ENCODE results near the gene RAB18. TPM values are rescaled to one million over a fixed set of nuclear protein-coding genes. Genes with fewer than 3 reads are reported as not detected.

RAB18 gene
- total and polyA plus RNA-seq, 2 of the 8 experiments (the other 6 are each of a cell fraction or from before 2014, with no cell fraction given), result 14.7 to 69.7 TPM

- TF ChIP-seq CTBP2 (IDR thresholded peaks at IDR 0.05; ENCODE audit: borderline replicate concordance, insufficient read depth, insufficient read length, low read length) (no peak), PHF8 (conservative IDR thresholded peaks at IDR 0.05; ENCODE audit: low read depth, low read length) (no peak), GABPA (IDR thresholded peaks at IDR 0.05; ENCODE audit: borderline replicate concordance, insufficient read depth, low read length) (no peak)
- no peak for FAIRE-seq
Observed at GRCh38 chr10:27454837-27455236, 49.3 kb upstream of the RAB18 start.

More at GRCh38 chr10:27454837-27455236, 49.3 kb upstream of the RAB18 start:
- Histone ChIP-seq H3K4ac (replicated peaks; ENCODE audit: insufficient read length, low read depth, low read length) (no peak overlapping the region), H3K79me1 (ENCODE audit: low read depth, low read length) (no peaks in the 10 kb centered on the region), H2BK5ac (ENCODE audit: low read depth, low read length) (no peak overlapping the region), H3K36me3 (ENCODE audit: control insufficient read depth in 2 of 4, insufficient read depth in 4 of 4, low read length in 3 of 4) (no peaks in the 10 kb centered on the region), H2AFZ (ENCODE audit: low read length) (no peak overlapping the region), H3K23ac (ENCODE audit: insufficient read length) (no peak overlapping the region), H3K4me1 (replicated peaks in 1 of 4; ENCODE audit: control insufficient read depth in 3 of 4, insufficient read depth in 4 of 4, low read length in 3 of 4) (no peaks in the 10 kb centered on the region), H2BK20ac (ENCODE audit: low read length) (no peak overlapping the region), H2BK12ac (ENCODE audit: low read depth, low read length) (no peak overlapping the region), H4K20me1 (replicated peaks in 1 of 2; ENCODE audit: control insufficient read depth in 1 of 2, insufficient read depth in 2 of 2, low read length in 2 of 2) (no peaks in the 10 kb centered on the region), H2BK120ac (replicated peaks; ENCODE audit: low read depth, low read length) (no peak overlapping the region), H3K79me2 (ENCODE audit: control insufficient read depth in 1 of 2, insufficient read depth in 2 of 2, low read length in 2 of 2) (no peaks in the 10 kb centered on the region), H3K18ac (ENCODE audit: extremely low read depth, low read length) (no peak overlapping the region), H2AK5ac (ENCODE audit: low read depth, low read length) (no peak overlapping the region), H3K27ac (ENCODE audit: low read depth, low read length) (no peak overlapping the region), H2BK15ac (ENCODE audit: low read length) (no peak overlapping the region), H3K4me2 (ENCODE audit: insufficient read depth in 1 of 2, low read depth in 2 of 2, low read length in 2 of 2) (no peak overlapping the region), H4K91ac (replicated peaks; ENCODE audit: insufficient read length, low read length) (no peak overlapping the region), H3K27me3 (replicated peaks in 1 of 4; ENCODE audit: control insufficient read depth in 3 of 4, extremely low read depth in 1 of 4, insufficient read depth in 3 of 4, low read length in 3 of 4) (no peaks in the 10 kb centered on the region), H4K5ac (ENCODE audit: insufficient read length, low read depth, low read length) (no peak overlapping the region), H3K9me3 (ENCODE audit: insufficient read depth in 2 of 2, low read depth in 1 of 2, low read length in 1 of 2) (no peaks in the 10 kb centered on the region), H4K8ac (ENCODE audit: extremely low read depth, insufficient read depth, low read length) (no peak overlapping the region), H3K56ac (replicated peaks; ENCODE audit: insufficient read length, low read depth, low read length) (no peak overlapping the region), H3K23me2 (ENCODE audit: low read depth, low read length) (no peaks in the 10 kb centered on the region), H3K14ac (ENCODE audit: insufficient read length) (no peak overlapping the region), H3K9ac (replicated peaks in 1 of 4; ENCODE audit: extremely low read depth in 1 of 4, low read depth in 3 of 4, low read length in 3 of 4) (no peak overlapping the region), H3K4me3 (ENCODE audit: extremely low read depth in 1 of 4, insufficient read depth in 2 of 4, low read depth in 3 of 4, low read length in 4 of 4) (no peak overlapping the region)
- no peak for DNase-seq (ENCODE audit: low read depth in 1 of 2, low spot score in 2 of 2)
- ChIA-PET POLR2A (ENCODE audit: partially characterized antibody) (no interaction called here), CTCF (ENCODE audit: partially characterized antibody) (interaction anchor here (1.8 kb wide), 1 partner anchor 8 kb away, joined by 8 read pairs; no protein-coding TSS in a partner anchor)
- WGBS, 2 experiments (ENCODE audit: extremely low coverage in 1 of 2, insufficient coverage in 1 of 2, insufficient read length in 1 of 2, insufficient replicate concordance in 2 of 2, low coverage in 1 of 2, low lambda C conversion rate in 2 of 2, missing lambda C conversion rate in 1 of 2), result 89% methylated on average over 3 of the region's 3 CpGs; no CpG with 5 or more reads in 1 of the 2 experiments
